Measurements from ENCODE around the gene HS3ST6.

HS3ST6 gene

GRCh38 chr16:1874854-1875253, 43.4 kb downstream of the HS3ST6 start:
- no peak for DNase-seq

GRCh38 chr16:1871974-1872635, 46.1 kb downstream of the HS3ST6 start, which contains the start of gene MEIOB:
Gene MEIOB (minus strand): TSS chr16:1872164. CDS start chr16:1868175, 3,989 bp downstream.
- peak; percentile 34 for DNase-seq

- no peak for DNase-seq
Observed at GRCh38 chr16:1870365-1871082, 47.7 kb downstream of the HS3ST6 start.

- no peak for DNase-seq
Observed at GRCh38 chr16:1865902-1866690, 52.1 kb downstream of the HS3ST6 start.

- no peak for DNase-seq
Observed at GRCh38 chr16:1863681-1864460, 54.3 kb downstream of the HS3ST6 start.

GRCh38 chr16:1862394-1862793, 55.8 kb downstream of the HS3ST6 start:
- no peak for DNase-seq

GRCh38 chr16:1861730-1862129, 56.5 kb downstream of the HS3ST6 start:
- no peak for DNase-seq

Data from effector CD8-positive, alpha-beta T cell (primary cell).